HG03095 (cell line): ENCODE data around the gene EVA1B.

ENCODE experiments used
- ATAC-seq: cut with Tn5 transposase; IDR thresholded peaks from one replicate; pipeline ENCODE4 v1.9.1; 2021; ENCODE audit warnings: moderate library complexity; ENCODE audit not compliant: unreplicated experiment

Gene EVA1B

GRCh38 chr1:36323636-36324352 lies at the start of gene EVA1B:
Gene EVA1B (minus strand): TSS chr1:36323645. CDS start chr1:36323037, 608 bp downstream.
- no peak for ATAC-seq

- ATAC-seq, result no peak
Measured at GRCh38 chr1:36372617-36373016, 49.2 kb upstream of the EVA1B start.

GRCh38 chr1:36369061-36369861 lies 45.8 kb upstream of the EVA1B start:
- no peak for ATAC-seq

GRCh38 chr1:36367798-36368197 lies 44.4 kb upstream of the EVA1B start:
- no peak for ATAC-seq

GRCh38 chr1:36367066-36367465 lies 43.6 kb upstream of the EVA1B start:
- ATAC-seq, result no peak

GRCh38 chr1:36366091-36366661 lies 42.7 kb upstream of the EVA1B start:
- ATAC-seq, result no peak

- ATAC-seq, result no peak
Measured at GRCh38 chr1:36365381-36365780, 41.9 kb upstream of the EVA1B start.

GRCh38 chr1:36359911-36360550 lies 36.6 kb upstream of the EVA1B start:
- ATAC-seq, result no peak

GRCh38 chr1:36359383-36359782 lies 35.9 kb upstream of the EVA1B start:
- no peak for ATAC-seq

- ATAC-seq, result no peak
Measured at GRCh38 chr1:36358514-36359084, 35.2 kb upstream of the EVA1B start.

- no peak for ATAC-seq
Measured at GRCh38 chr1:36355811-36356210, 32.4 kb upstream of the EVA1B start.

GRCh38 chr1:36354486-36354885 lies 31.0 kb upstream of the EVA1B start:
- no peak for ATAC-seq

- ATAC-seq, result no peak
Measured at GRCh38 chr1:36352910-36353878, 29.7 kb upstream of the EVA1B start.

- no peak for ATAC-seq
Measured at GRCh38 chr1:36352125-36352909, 28.9 kb upstream of the EVA1B start.

GRCh38 chr1:36351227-36351977 lies 28.0 kb upstream of the EVA1B start:
- no peak for ATAC-seq

- ATAC-seq, result no peak
Measured at GRCh38 chr1:36350659-36351226, 27.3 kb upstream of the EVA1B start.

- no peak for ATAC-seq
Measured at GRCh38 chr1:36349839-36350238, 26.4 kb upstream of the EVA1B start.

- ATAC-seq, result peak; percentile 72
Measured at GRCh38 chr1:36349241-36349671, 25.8 kb upstream of the EVA1B start.
